HG03095 (cell line): ENCODE results near the gene NDUFB5.

Source experiments
- ATAC-seq: cut with Tn5 transposase; IDR thresholded peaks from one replicate; pipeline ENCODE4 v1.9.1; 2021; ENCODE audit warnings: moderate library complexity; ENCODE audit not compliant: unreplicated experiment

NDUFB5 gene

DNA sequence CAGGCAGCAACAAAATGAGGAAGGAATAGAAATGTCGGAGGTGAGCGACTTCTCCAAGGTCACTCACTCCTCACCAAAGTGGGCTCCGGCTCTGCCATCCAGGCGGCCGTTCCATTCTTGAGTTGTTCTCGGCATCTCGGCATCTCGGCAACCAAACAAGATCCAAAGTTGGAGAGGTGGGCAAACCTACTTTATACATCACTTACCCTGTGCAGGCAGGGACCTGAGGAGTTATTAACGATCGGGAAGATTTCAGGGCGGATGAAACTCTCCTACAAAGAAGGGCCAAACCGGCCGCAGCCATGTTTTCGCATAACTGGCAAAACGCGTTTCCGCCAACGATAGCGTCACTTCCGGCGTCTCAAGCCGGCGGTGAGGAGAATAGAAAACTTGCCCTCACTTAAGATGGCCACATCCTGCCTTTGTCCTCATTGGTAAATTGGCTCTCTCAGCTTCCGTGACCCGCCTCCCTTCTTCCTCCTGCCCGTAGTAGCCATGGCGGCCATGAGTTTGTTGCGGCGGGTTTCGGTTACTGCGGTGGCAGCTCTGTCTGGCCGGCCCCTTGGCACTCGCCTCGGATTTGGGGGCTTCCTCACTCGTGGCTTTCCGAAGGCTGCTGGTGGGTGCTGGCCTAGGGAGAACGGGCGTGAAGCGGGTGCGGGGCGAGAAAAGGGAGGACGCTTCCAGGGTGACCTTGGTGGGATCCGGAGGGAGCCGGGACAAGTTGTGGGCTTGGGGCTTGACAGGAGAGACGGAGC, at the start of gene NDUFB5, which contains the start of gene MRPL47:
TSS of gene NDUFB5 (plus strand) at position 474 of the 758 bp plus-strand sequence. CDS start at position 496, 22 bp downstream.
TSS of gene MRPL47 (minus strand) at position 318 of the 758 bp plus-strand sequence. CDS start at position 304, 14 bp downstream.
- peak; percentile 97 for ATAC-seq

DNA sequence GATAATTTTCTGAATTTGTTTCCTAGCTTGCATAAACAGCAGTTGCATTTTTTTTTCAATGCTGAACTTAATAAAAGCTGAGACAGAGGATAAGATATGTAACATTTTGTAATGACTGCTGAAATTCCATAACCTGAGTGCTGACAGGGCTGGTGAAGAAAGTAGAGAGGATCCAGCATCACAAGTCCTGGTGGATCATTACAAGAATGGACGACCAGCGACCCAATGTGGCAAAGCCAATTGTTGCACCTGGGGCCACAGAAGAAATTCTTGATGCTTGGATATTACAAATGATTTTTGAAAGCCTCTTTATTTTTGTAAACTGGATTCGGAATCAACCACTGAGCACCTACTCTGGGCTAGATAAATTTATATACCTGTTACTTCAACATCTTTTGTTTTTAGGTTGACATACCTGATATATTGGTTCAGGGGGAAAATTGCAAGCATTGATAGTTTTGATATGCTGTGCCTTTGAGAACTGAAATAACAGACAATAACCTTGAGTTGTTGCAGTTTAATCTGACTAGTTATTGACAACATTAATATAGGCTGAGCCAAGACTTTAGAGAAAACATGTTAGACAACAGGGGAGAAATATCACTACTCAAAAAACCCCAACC, 45.7 kb upstream of the NDUFB5 start:
- no peak for ATAC-seq

DNA sequence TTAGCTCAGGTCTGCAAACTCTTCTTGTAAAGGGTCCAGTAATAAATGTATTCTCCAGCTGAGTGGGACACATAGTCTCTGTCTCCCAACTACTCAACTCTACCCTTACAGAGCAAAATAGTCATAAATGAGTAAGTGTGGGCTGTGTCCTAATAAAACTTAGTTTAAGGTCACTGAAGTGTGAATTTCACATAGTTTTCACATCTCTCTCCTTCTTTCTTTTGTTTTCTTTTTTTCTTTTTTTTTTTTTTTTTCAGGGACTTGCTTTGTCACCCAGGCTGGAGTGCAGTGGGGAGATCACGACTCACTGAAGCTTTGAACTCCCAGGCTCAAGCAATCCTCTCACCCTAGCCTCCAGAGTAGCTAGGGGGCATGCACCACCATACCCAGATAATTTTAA, 43.8 kb upstream of the NDUFB5 start:
- ATAC-seq, result no peak

DNA sequence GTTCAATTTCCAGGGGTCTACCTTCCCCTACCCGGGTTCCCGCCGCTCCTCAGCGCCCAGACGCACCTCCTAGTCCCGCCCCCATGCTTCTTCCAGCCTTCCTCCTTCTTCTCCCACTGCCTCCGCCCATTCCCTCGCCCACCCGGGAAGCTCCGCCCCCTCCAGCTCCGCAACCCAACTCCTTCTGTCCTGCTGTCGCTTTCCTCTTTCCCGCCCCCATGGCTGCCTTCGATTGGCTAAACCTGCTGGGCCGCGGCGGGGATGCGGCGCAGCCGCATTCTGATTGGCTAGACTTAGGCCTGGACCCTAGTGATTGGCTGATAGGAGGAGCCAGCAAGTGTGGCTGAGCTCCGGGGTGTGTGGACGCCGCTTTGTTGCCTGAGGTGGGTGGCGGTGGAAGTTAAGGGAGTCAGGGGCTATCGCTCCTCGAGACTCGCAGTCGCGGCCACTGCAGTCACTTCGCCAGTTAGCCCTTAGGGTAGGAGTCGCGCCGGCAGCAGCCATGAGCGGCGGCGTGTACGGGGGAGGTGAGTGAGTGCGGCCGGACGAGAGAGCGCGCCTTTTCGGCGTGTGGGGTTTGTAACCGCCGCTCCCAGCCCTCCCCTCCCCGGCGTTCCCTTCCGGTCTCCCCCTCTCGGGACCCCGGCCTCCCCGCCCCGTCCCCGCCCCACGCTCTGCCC, 41.9 kb upstream of the NDUFB5 start, which contains the start of gene ACTL6A:
TSS of gene ACTL6A (plus strand) at position 336 of the 680 bp plus-strand sequence. CDS start at position 503, 167 bp downstream.
- ATAC-seq, result peak; percentile 95

DNA sequence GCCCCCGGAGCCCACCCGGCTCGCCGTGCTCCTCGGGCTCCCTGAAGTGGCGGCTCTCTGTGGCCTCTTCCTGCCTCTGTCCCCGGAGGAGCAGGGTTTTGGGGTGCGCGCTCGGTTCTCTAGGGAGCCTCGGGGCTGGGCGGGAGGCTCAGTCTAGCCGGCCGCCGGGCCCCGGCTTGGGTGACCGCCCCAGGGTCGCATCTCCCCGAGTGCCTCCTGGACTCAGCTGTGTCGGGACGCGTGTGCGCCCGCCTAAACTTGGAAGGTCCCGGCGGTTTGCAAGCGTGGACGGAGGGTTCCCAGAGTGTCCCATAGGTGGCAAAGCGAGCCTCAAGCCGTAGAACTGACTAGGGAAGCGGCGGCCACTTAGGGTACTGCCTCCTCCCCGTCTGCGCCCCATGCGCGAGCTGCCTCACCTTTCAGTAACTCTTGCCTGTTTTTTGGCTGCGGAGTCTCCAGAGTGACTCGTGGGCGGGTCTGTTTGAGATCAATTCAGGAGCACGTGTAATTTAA, 41.3 kb upstream of the NDUFB5 start:
- ATAC-seq, result peak; percentile 45

DNA sequence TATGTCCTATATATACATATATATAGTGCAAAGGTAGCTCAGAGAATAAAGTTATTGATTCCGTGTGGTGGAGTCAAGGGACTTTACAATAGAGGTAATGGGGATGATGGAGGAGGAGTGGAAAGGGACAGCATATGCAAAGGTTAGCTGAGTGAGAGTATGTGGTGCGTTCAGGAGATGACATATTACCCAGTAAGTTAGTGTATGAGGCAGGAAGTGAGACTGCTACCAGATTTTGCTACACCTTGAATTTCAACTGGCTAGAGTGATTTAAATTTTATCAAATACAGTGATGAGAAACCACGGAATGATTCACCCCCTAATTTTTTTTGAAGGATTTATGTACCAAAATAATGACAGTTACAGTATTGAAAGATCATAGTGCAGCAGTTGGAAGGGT, 39.1 kb upstream of the NDUFB5 start:
- peak; percentile 24 for ATAC-seq

DNA sequence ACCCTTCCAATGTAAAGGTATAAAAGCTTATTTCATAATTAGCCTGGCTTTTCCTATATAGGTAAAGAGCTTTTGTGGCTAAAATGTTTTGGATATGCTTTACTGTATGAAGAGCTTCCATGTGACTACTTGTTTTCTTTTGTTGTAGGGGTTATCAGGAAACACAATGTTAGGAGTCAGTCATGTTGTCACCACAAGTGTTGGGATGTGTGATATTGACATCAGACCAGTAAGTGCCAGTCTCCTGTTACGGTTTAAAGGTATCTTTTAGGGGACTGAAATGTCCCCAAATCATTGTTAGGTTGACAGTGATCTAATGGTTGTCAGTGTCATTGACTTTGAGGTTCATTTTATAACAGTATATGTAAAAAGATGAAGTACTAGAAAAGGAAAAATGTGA, 23.6 kb upstream of the NDUFB5 start:
- no peak for ATAC-seq

DNA sequence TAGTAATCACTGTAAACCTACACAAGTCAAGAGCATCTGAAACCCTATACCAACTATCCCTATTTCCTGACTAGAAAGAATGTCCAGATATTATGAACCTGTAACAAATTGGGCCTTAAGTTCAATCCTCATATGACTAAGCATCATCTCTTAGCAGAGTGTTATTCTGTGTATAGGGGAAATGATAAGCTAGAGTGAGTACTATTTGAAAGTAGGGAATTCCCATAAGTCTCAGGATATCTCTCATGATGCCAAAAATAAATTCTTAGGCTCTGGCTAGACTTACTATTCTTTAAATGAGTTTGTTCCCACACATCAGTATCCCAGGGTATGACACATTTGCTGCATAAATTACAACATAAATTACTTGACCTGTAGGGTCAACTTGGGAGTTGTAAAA, 15.5 kb upstream of the NDUFB5 start:
- ATAC-seq, result no peak

DNA sequence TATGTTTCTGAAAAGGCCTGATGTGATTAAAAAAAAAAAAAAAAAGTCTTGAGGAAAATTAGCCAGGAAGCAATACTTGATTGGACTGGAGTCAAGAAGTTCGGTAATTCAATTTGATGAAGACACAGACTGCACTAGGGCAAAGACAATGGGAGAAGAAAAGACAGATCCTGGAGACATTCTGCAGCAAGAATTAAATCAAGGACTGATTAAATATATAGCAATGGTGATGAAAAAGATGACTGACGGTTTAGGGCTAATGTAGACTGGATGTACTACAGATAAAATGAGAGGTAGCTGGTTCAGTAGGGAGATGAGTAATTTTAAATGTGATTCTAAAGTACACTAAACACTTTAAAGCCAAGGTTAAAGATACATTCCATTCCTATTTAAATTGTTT, 13.9 kb upstream of the NDUFB5 start:
- ATAC-seq, result no peak

DNA sequence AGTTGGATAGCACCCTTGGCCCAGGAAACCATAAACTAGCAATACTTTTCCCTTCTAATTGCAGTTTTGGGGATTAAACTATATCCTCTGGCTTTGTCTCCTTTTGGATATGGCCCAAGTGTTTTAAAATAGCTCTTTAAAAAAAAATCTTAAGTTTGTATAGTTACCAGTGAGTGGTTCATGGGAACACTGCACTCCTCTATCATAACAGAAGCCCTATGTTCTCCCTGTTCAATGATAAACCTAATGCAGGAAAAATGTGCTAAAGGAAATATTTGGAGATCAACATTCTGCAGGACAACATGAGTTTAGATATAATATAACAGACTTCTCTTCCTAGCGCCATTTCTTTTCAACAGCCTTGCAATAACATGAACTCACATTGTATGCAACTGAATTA, 13.3 kb upstream of the NDUFB5 start:
- no peak for ATAC-seq

DNA sequence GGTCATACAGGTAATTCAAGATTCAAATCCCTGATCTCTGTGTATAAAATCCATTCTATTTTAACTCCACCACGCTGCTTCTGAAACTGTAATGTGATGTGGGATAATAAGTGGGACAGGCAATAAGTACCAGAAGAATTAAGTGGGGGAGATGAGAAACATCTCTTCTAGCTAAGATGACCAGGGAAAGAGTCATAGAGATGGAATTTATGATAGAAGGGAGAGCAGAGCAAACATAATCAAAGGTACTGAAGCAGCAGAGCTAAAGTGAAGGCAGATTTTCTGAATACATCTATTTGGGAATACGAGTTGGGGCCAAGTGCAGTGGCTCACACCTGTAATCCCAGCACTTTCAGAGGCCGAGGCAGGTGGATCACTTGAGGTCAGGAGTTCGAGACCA, 5.1 kb upstream of the NDUFB5 start:
- no peak for ATAC-seq

DNA sequence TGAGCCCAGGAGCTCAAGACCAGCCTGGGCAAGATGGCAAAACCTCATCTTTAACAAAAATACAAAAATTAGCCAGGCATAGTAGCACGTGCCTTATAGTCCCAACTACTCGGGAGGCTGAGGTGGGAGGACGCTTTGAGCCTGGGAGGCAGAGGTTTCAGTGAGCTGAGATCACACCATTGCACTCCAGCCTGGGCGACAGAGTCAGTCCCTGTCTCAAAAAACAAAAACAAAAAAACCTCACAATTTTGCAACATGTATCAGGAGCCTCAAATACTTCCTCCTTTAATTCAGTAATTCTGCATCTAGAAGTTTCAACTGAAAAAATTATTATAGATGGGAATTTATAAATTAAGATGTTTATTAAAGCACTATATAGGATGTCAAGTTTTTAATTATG, 1.3 kb upstream of the NDUFB5 start:
- ATAC-seq, result no peak

DNA sequence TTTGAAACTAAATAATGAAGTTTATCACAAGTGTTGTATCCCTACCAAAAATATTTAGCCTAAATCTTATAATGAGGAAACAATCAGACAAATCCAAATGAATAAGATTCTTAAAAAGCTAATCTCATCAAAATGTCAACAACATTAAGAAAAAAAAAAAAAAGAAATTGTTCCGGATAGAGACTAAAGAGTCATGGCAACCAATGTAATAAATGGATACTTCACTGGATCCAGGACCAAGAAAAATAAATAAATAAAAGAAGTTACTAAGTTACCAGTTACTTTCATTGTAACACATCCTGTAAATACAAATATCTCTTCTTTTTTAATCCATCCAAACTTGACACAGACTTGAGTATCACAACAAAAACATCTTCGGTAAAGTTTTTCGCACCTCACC, 763 bp upstream of the NDUFB5 start:
- no peak for ATAC-seq

DNA sequence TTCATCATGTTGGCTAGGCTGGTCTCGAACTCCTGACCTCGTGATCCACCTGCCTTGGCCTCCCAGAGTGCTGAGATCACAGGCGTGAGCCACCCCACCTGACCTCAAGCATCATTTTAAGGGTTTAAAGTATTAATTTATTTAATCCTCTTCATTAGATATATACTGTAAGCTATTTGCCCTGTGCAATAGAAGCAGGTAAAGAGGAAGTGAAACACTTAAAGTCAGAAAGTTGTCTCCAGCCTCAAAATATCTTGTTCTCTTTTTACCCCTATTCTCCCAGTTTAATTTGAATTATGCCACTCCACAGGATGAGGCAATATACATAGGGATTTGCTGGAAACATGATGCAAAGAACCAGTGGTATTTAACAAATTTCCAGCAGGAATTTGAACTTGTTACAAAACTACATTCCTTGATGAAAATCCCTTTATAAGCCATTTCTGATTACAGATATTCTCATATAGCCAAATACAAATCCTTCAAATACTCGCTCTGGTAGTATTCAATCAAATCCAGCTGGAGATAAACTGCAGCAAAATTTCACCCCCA, 2.0 kb downstream of the NDUFB5 start:
- ATAC-seq, result no peak

DNA sequence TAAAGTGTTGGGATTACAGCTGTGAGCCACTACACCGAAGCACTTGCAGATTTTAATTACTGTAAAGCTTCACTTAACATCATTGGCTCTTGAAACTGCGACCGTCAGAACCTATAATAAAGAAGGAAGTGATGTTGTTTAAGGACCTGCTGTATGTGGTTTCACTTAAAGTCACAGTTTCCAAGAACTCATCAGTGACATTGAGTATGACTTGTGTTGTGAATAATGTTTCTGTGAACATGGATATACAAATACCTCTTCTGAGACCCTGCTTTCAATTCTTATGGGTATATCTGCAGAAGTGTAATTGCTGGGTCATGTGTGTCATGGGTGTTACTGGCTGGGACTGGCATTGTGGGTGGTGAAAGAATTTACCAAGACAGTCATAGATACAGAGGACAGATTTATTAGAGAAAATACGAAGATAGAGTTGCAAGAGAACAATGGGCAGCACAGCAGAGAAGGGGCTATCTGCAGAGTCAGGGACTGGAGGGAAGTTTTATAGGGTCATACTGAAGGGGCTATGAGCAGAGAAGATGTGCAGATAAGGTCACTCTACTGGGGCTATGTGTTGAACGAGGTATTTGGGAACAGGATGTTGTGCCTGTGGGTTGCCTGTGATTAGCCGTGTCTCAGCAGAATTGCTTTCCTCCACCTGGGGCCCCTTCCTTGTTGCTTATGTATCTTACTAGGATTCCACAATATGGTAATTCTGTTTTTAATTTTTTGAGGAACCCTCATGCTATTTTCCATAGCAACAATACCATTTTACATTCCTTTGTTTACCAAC, 4.5 kb downstream of the NDUFB5 start:
- ATAC-seq, result peak; percentile 48

DNA sequence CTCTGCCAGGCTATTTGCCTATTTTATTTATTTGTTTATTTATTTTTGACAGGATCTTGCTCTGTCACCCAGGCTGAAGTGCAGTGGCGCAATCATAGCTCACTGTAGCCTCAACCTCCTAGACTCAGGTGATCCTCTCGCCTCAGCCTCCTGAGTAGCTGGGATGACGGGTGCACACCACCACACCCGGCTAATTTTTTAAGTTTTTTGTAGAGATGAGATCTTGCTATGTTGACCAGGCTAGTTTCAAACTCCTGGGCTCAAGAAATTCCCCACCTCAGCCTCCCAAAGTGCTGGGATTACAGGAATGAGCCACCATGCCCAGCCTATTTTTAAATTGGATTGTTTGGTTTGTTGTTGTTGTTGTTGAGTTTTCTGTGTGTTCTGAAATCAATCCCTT, 5.5 kb downstream of the NDUFB5 start:
- no peak for ATAC-seq

DNA sequence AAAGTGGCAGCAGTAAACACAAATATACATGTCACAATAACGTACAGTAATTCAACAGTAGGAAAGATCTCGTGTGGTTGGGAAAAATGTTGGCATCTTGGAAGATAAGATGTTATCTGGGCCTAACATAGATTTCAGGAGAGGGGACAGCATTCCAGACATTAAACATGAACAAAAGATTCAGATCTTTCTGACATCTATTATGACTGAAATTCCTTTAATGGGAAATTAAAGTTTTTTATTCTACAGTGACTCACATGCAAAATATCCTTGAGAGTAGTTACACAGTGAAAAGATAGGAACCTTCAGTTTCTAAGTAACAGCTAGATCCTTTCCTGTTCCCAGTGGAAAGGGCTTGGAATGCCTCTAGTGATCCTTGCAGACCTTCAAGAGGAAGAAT, 9.2 kb downstream of the NDUFB5 start:
- ATAC-seq, result no peak

DNA sequence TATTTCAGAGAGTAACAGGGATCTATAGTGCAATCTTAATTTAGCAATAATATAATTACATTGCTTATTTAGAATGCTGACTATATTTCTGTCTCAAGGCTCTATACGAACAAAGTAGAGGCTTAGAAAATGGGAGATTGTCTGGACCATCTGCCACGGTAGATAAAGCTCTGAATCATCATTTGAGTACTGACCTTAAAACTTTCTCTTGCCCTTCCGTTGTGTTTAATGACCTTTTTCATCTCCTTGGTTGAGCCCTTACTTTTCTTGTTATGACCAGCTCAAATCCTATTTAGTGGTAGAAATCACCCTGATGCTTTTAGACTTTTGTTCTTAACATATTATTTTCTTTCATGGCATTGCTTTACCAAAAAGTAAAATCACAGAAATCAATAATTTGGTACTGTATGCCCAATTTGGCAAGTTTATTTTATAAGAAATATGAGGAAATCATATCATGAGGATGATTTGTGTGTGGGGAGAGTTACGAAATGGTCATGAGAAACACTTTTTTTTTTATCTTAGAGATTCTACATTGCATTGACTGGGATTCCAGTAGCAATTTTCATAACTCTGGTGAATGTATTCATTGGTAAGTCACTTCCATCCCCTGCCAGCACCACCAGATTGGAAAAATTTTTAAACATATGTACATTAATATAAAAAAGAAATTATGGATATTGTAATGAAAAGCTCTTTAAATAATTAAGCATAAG, 11.0 kb downstream of the NDUFB5 start:
- no peak for ATAC-seq

DNA sequence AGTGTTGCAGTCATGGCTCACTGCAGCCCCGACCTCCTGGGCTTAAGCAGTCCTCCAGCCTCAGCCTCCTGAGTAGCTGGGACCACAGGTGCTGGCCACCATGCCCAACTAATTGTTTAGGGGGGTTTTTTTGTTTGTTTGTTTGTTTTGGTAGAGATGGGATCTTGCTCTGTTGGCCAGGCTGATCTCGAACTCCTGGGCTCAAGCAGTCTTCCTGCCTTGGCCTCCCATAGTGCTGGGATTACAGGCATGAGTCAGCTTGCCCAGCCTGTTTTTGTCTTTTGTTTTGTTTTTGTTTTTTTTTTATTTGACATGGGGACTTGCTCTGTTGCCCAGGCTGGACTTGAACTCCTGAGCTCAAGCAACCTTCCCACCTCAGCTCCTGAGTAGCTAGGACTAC, 17.4 kb downstream of the NDUFB5 start:
- no peak for ATAC-seq

DNA sequence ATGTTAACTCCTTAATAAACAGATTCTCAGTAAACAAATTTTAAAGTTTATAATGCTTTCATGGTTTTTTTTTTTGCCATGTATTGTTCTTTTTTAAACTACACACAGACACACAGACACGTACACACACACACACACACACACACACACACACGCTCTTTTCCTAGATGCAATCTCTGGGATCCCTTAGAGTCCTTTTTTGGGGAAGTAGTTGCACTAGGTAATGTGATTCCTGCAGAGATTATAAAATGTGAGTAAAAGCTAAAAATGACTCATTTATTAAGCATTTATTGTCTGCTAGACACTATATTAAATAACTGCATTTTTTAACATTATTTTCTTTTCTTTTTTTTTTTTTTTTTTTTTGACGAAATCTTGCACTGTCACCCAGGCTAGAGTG, 19.9 kb downstream of the NDUFB5 start:
- ATAC-seq, result no peak
